CD14-positive monocyte (primary cell): ENCODE measurements around the gene SCD5. TPM values are rescaled to one million over a fixed set of nuclear protein-coding genes. Genes with fewer than 3 reads are reported as not detected.
A peak's percentile ranks its signal among the peaks of the same experiment; 100 is the strongest.

Source experiments
- DNase-seq, 3 donors: peaks; one replicate each; pipeline ENCODE4 v3.0.0-alpha.2; 2011 to 2022
- H2AFZ ChIP-seq: 2 replicates; pipeline ENCODE4 v1.6.0; 2012; ENCODE audit warnings: mild to moderate bottlenecking, low read depth, low read length, inconsistent platforms; ENCODE audit not compliant: insufficient read depth, poor library complexity, severe bottlenecking
- H3K27ac ChIP-seq, 2 donors: 1 replicate in 1 of 2; 2 replicates in 1 of 2; pipeline ENCODE4 v1.5.1; 2012 to 2013; ENCODE audit warnings: low read length in 2 of 2, control low read depth in 1 of 2, inconsistent platforms in 1 of 2, low read depth in 1 of 2, mild to moderate bottlenecking in 1 of 2
- H3K27me3 ChIP-seq, 2 donors: one replicate each; pipeline versions ENCODE4 v1.6.0 to v1.6.1; 2011 to 2013; ENCODE audit warnings: low read length in 2 of 2; ENCODE audit not compliant: control insufficient read depth in 2 of 2, insufficient read depth in 2 of 2
- H3K36me3 ChIP-seq, 2 donors: replicated peaks in 1 of 2; 1 replicate in 1 of 2; 2 replicates in 1 of 2; pipeline versions ENCODE4 v1.5.1 to v1.6.1; 2012 to 2013; ENCODE audit warnings: low read length in 2 of 2, control low read depth in 1 of 2, inconsistent platforms in 1 of 2, mild to moderate bottlenecking in 1 of 2; ENCODE audit not compliant: insufficient read depth in 2 of 2, control insufficient read depth in 1 of 2
- H3K4me1 ChIP-seq, 2 donors: 1 replicate in 1 of 2; 2 replicates in 1 of 2; pipeline versions ENCODE4 v1.5.1 to v1.6.1; 2012 to 2013; ENCODE audit warnings: low read length in 2 of 2, control low read depth in 1 of 2, inconsistent platforms in 1 of 2, mild to moderate bottlenecking in 1 of 2, moderate library complexity in 1 of 2; ENCODE audit not compliant: insufficient read depth in 2 of 2, control insufficient read depth in 1 of 2
- H3K4me2 ChIP-seq: replicated peaks from 2 replicates; pipeline ENCODE3; 2012; ENCODE audit warnings: low read length, moderate library complexity, mild to moderate bottlenecking; ENCODE audit not compliant: poor library complexity, severe bottlenecking; ENCODE audit errors: extremely low read depth
- H3K4me3 ChIP-seq, 3 experiments: fragments of 200-600 bp in 1 of 3; sonication (generic) in 1 of 3; replicated peaks in 1 of 3; 1 replicate in 2 of 3; 2 replicates in 1 of 3; pipeline ENCODE4 v1.5.1; 2011 to 2013; ENCODE audit warnings: low read length in 3 of 3, mild to moderate bottlenecking in 3 of 3, control low read depth in 2 of 3, low read depth in 2 of 3, inconsistent platforms in 1 of 3, moderate library complexity in 1 of 3
- H3K79me2 ChIP-seq: 2 replicates; pipeline ENCODE4 v1.6.0; 2012; ENCODE audit warnings: mild to moderate bottlenecking, control low read depth, inconsistent platforms, low read length, moderate library complexity; ENCODE audit not compliant: insufficient read depth
- H3K9ac ChIP-seq: 2 replicates; pipeline ENCODE4 v1.6.0; 2017; ENCODE audit warnings: low read length, mild to moderate bottlenecking; ENCODE audit not compliant: insufficient read depth, poor library complexity, severe bottlenecking
- H3K9me3 ChIP-seq, 2 donors: replicated peaks in 1 of 2; 1 replicate in 1 of 2; 2 replicates in 1 of 2; pipeline versions ENCODE4 v1.5.1 to v1.6.1; 2012 to 2013; ENCODE audit warnings: low read length in 2 of 2, control low read depth in 1 of 2; ENCODE audit not compliant: control insufficient read depth in 1 of 2, insufficient read depth in 1 of 2
- H4K20me1 ChIP-seq: 2 replicates; pipeline ENCODE4 v1.6.0; 2012; ENCODE audit warnings: mild to moderate bottlenecking, low read length, control low read depth, moderate library complexity; ENCODE audit not compliant: insufficient read depth
- H3K27ac Mint-ChIP-seq, 7 donors: one replicate each; pipeline ENCODE4 v1.8.0; 2020; ENCODE audit warnings: mild to moderate bottlenecking in 7 of 7, mixed read lengths in 7 of 7, moderate library complexity in 6 of 7, inconsistent platforms in 2 of 7
- H3K27me3 Mint-ChIP-seq, 3 donors: one replicate each; pipeline ENCODE4 v1.8.0; 2021 to 2022; ENCODE audit warnings: low read depth in 3 of 3, mild to moderate bottlenecking in 3 of 3, mixed read lengths in 3 of 3, moderate library complexity in 3 of 3, inconsistent platforms in 1 of 3
- H3K36me3 Mint-ChIP-seq, 2 donors: one replicate each; pipeline ENCODE4 v1.8.0; 2020; ENCODE audit warnings: mixed read lengths in 2 of 2, inconsistent platforms in 1 of 2, mild to moderate bottlenecking in 1 of 2
- H3K4me1 Mint-ChIP-seq: one replicate; pipeline ENCODE4 v1.8.0; 2020; ENCODE audit warnings: mild to moderate bottlenecking, mixed read lengths
- H3K4me3 Mint-ChIP-seq, 2 donors: one replicate each; pipeline ENCODE4 v1.8.0; 2020; ENCODE audit warnings: mild to moderate bottlenecking in 2 of 2, mixed read lengths in 2 of 2, moderate library complexity in 1 of 2
- H3K9me3 Mint-ChIP-seq, 7 donors: one replicate each; pipeline ENCODE4 v1.8.0; 2020 to 2022; ENCODE audit warnings: mixed read lengths in 7 of 7, mild to moderate bottlenecking in 6 of 7, moderate library complexity in 6 of 7, inconsistent platforms in 2 of 7
- WGBS: methylation state at CpG from one replicate; pipeline ENCODE4 v1.1.5; 2013; ENCODE audit warnings: missing lambda C conversion rate; ENCODE audit not compliant: insufficient coverage; 5-methylcytosine and 5-hydroxymethylcytosine counted together
- intact Hi-C, 2 donors: fragments of 100-400 bp; cut with micrococcal nuclease; formaldehyde crosslinking; loops; one replicate each; pipeline versions ENCODE4 v1.15.0 to v1.15.1; 2023
- polyA plus RNA-seq, 3 donors: library from polyadenylated mRNA; depleted of rRNA in 1 of 3; unstranded in 2 of 3; stranded (reverse) in 1 of 3; fragments of 300-500 nt in 2 of 3; fragments of >200 nt in 1 of 3; fragmentation: Illumina TruSeq in 2 of 3; gene quantifications; 1 replicate in 2 of 3; 2 replicates in 1 of 3; pipeline ENCODE4 v1.2.3, GENCODE V29; 2012 to 2021
- TF ChIP-seq, protein P1 (sequence below): fragments of 200-600 bp; IDR thresholded peaks from one replicate; pipeline ENCODE4 v1.8.0; 2022; ENCODE audit warnings: antibody characterized with exemption, mild to moderate bottlenecking

SCD5 gene
- polyA plus RNA-seq, 3 donors = 0.28 to 1.3 (median 0.61) TPM

DNA sequence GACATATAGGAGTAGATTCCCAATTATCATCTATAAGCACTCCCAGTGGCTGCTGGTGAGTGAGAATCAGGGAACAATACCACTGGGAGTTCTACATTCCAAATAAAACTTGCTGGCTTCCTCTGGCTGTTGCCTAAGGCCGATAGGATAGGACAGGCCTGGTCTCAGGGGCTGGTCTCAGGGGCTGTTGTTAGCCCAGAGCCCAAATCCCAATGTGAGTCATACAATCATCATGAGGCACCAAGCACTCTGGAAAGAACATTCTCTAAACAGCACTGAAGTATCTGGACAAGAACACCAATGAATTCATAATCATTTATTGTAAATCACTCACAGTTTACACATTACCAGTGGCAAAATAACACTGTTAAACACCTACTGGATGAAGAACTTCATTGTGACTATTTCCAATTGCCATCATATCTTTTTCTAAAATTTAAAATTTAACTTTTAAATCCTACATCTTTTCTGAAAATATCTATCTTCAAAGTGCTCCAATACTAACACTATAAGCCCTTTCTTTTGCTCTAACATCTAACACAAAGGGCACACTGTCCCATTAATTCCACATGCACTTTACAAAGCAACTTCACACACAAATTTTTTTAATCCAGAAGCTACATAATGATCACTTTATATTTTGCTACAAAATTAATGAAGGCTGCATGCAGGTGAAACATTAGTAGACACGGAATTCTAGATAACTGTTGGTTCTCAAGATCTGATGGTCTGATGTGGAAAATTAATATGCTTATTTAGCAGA, 169.2 kb downstream of the SCD5 start:
- Histone ChIP-seq H2AFZ (no peak overlapping the region), H3K27ac (no peak overlapping the region), H3K36me3 (no peaks in the 10 kb centered on the region), H3K79me2 (no peaks in the 10 kb centered on the region), H3K27me3 (no peaks in the 10 kb centered on the region), H4K20me1 (no peaks in the 10 kb centered on the region), H3K4me1 (no peaks in the 10 kb centered on the region), H3K4me3 (no peak overlapping the region), H3K9me3 (no peaks in the 10 kb centered on the region), H3K4me2 (no peak overlapping the region), H3K9ac (no peak overlapping the region)
- H3K4me3 Mint-ChIP-seq = no peak overlapping the region
- intact Hi-C loops = loop anchor here in 1 of 2 donors (10.0 kb wide), 1 partner anchor 75 kb away; no protein-coding TSS in a partner anchor
- TF ChIP-seq, protein P1, sequence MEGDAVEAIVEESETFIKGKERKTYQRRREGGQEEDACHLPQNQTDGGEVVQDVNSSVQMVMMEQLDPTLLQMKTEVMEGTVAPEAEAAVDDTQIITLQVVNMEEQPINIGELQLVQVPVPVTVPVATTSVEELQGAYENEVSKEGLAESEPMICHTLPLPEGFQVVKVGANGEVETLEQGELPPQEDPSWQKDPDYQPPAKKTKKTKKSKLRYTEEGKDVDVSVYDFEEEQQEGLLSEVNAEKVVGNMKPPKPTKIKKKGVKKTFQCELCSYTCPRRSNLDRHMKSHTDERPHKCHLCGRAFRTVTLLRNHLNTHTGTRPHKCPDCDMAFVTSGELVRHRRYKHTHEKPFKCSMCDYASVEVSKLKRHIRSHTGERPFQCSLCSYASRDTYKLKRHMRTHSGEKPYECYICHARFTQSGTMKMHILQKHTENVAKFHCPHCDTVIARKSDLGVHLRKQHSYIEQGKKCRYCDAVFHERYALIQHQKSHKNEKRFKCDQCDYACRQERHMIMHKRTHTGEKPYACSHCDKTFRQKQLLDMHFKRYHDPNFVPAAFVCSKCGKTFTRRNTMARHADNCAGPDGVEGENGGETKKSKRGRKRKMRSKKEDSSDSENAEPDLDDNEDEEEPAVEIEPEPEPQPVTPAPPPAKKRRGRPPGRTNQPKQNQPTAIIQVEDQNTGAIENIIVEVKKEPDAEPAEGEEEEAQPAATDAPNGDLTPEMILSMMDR = no peak
- 100% methylated on average over 1 of the region's 2 CpGs for whole genome bisulfite sequencing
- peaks cover 0 to 2% (median 0%) of the 10 kb centered on the region in 3 donors for H3K27me3 Mint-ChIP-seq
- no peaks in the 10 kb centered on the region for H3K36me3 Mint-ChIP-seq
- no peaks in the 10 kb centered on the region for H3K4me1 Mint-ChIP-seq
- H3K9me3 Mint-ChIP-seq = peaks cover 0 to 8% (median 2%) of the 10 kb centered on the region in 7 donors
- DNase-seq = no peak
- H3K27ac Mint-ChIP-seq = no peak overlapping the region

DNA sequence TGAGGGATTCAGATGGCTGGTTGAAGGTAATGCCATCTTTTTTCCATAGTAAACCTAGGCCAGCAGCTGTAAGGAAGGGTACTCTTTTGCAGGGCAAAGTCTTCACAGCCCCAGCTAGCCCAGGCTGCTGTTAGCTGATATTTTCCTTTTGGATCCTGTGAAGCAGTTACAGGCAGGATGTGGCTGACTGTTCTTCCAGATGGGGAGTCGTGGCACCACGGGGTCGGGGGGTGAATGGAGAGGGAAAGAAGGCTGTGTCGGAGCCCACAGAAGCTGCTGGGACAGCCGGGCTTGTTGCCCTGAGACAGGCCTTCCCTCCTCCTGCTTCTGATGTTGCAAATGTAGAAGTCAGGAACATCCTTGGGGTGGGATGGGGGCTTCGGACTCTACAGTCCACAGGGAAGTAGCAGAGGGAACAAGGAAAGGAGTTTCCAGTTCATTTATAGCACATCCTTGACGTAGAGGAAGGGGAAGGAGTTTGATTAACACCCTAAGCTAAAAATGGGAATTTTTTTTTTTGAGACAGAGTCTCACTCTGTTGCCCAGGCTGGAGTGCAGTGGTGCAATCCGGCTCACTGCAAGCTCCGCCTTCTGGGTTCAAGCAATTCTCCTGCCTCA, 172.2 kb downstream of the SCD5 start:
- H3K36me3 Mint-ChIP-seq = no peaks in the 10 kb centered on the region
- Histone ChIP-seq H4K20me1 (no peaks in the 10 kb centered on the region), H3K9me3 (no peaks in the 10 kb centered on the region), H3K79me2 (no peaks in the 10 kb centered on the region), H3K36me3 (no peaks in the 10 kb centered on the region), H2AFZ (no peak overlapping the region), H3K27ac (no peak overlapping the region), H3K4me3 (no peak overlapping the region), H3K4me1 (no peaks in the 10 kb centered on the region), H3K27me3 (no peaks in the 10 kb centered on the region), H3K4me2 (no peak overlapping the region), H3K9ac (no peak overlapping the region)
- no peaks in the 10 kb centered on the region for H3K9me3 Mint-ChIP-seq
- peaks cover 0 to 2% (median 0%) of the 10 kb centered on the region in 3 donors for H3K27me3 Mint-ChIP-seq
- H3K4me3 Mint-ChIP-seq = no peak overlapping the region
- no peaks in the 10 kb centered on the region for H3K4me1 Mint-ChIP-seq
- DNase-seq = no peak
- H3K27ac Mint-ChIP-seq = peak overlapping the region in 1 of 7 donors; percentile 47
- 75% methylated on average over 7 of the region's 9 CpGs for WGBS
- TF ChIP-seq, protein P1 = no peak
- intact Hi-C loops = loop anchor here in 1 of 2 donors (10.0 kb wide), 1 partner anchor 78 kb away; no protein-coding TSS in a partner anchor
